ENCODE measurements around the gene TRIM7. TPM values are rescaled to one million over a fixed set of nuclear protein-coding genes. Genes with fewer than 3 reads are reported as not detected.

TRIM7 gene
- total RNA-seq, 2 donors from 2014 or later, result 2.4 to 2.9 TPM

DNA sequence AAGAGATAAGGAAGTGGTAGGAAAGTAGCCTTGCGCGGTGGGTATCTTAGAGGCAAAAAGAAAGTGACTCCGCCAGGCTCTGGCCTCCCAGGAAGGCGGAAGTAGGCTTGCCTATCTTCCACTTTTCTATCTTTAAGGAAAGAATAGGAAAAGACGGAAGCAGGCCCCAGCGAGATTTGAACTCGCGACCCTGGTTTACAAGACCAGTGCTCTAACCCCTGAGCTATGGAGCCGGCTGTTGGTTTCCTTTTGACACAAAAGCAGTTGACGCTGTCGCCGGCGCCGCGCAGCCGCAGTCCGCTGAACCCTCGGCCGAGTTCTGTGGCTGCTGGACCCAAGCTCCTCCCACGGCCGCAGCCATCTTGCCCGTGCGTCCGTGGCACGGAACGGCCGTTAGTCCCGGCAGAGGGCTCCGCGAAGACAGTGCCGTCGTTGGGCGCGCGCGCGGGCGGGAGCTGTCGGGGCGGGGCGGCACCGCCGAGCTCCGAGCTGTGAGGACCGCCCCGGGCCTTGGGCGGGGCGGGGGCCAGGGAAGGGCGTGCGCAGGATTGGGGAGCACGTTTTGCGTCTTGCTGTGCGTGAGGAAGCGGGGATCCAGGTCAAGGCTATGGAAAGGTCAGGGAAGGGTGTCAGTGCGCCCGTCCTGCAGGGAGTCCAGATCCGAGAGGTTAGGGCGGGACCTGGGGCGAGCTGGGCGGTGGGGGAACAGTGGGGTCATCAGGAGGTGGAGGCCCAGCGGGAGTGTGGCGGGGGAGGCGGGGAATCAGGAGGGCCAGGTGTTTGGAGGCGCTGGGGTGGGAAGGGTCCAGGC is 13.3 kb downstream of the TRIM7 start:
- Mint-ChIP-seq H3K27me3 (ENCODE audit: low read depth) (no peaks in the 10 kb centered on the region), H3K4me1 (ENCODE audit: low read depth) (peaks cover 51% of the 10 kb centered on the region), H3K36me3 (ENCODE audit: insufficient read depth in 2 of 2) (peaks cover 2 to 10% of the 10 kb centered on the region in 2 donors)

DNA sequence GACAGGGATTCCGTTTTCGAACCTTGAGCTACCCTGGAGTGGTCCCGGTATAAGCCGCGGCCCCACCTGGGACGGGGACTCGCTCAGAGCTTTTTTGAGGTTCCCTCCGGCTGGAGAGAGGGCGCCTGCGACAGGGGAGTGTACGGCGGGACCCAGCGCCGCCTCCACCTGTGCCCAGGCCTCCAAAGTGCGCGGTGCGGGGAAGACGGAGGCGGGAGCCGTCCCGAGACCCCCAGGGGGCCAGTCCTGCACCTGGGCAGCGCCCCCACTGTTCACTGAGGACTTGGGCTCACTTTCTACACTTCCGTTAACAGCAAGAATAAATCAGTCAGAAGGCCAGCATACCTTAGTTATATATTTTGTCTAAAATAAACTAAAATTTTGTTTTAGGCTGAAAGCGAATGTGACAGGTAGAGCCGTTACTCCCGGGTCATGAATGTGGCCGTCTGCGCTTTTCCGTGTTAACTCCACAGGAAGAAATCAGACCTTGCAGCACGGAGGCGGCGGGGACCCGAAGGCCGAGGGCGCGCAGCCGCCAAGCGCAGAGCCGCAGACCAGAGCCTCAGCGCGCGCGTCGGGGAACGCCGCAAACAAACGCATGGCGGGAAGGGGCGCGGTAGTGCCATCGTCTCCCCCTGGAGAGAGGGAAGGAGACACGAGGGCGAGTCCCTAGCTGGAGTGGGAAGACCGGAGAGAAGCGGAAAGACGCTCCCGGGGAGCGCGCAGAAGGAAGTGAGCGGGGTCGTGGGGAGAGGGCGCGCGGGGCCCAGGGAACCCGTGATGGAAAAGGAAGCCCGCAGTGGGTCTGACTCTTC is 14.1 kb downstream of the TRIM7 start:
- DNase-seq, result peak; percentile 58 to 68
- peak overlapping the region; percentile 99 for H3K27ac Mint-ChIP-seq
- peak overlapping the region; percentile 98 to 100 for H3K4me3 Mint-ChIP-seq
- peak; percentile 12 to 18 for ATAC-seq (replicated peaks in 1 of 2)
- no peaks in the 10 kb centered on the region for H3K9me3 Mint-ChIP-seq
- H3K36me3 Mint-ChIP-seq (ENCODE audit: insufficient read depth in 2 of 2), result peaks cover 2 to 10% of the 10 kb centered on the region in 2 donors
- peaks cover 51% of the 10 kb centered on the region for H3K4me1 Mint-ChIP-seq (ENCODE audit: low read depth)
- H3K27me3 Mint-ChIP-seq (ENCODE audit: low read depth), result no peaks in the 10 kb centered on the region

More for the DNA sequence above, 13.3 kb downstream of the TRIM7 start:
- H3K27ac Mint-ChIP-seq, result peak overlapping the region; percentile 99
- peak overlapping the region; percentile 98 to 100 for H3K4me3 Mint-ChIP-seq
- ATAC-seq (replicated peaks in 1 of 2) (peak; percentile 65 to 70), DNase-seq (peak; percentile 96)
- no peaks in the 10 kb centered on the region for H3K9me3 Mint-ChIP-seq

DNA sequence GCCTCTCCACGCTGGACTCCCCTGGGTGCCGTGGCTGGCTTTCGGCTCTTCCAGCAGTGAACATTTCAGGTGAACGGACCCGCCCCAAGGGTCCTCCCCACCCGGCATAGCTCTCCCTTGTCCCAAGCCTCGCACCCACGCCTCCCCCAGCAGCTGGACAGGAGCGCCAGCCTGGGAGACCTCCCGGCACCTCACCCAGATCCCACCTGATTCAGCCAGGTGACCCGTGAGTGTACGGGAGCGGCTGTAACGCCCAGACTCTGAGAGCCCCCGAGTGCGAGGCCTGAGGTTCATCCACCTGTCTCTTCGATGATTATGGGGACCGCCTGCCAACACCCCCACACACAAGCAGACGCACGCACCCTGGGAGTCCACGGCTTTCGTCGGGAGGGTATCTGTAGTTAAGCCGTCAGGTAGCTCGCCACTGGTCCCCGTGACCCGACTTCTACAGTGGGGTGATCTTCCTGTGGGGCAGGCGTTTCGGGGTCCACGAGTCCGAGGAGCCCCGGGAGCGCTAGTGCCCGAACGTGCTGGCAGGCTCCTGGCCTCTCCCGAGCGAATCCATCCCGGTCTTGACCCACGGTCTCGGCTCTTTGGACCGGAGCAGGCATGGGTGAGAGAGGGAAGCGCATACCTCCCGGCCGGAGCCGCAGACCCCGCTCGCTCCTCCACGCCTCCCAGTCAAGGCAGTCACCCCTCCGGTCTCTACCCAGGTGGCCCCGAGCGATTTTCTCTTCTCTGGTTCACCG is 14.9 kb downstream of the TRIM7 start:
- Mint-ChIP-seq H3K36me3 (ENCODE audit: insufficient read depth in 2 of 2) (peaks cover 2 to 10% of the 10 kb centered on the region in 2 donors), H3K27ac (peak overlapping the region; percentile 100), H3K9me3 (no peaks in the 10 kb centered on the region), H3K4me1 (ENCODE audit: low read depth) (peaks cover 51% of the 10 kb centered on the region), H3K27me3 (ENCODE audit: low read depth) (no peaks in the 10 kb centered on the region), H3K4me3 (peak overlapping the region; percentile 98 to 100)
- ATAC-seq (replicated peaks in 1 of 2) (peak in 1 of 2 donors; percentile 2), DNase-seq (peak; percentile 43 to 52)

DNA sequence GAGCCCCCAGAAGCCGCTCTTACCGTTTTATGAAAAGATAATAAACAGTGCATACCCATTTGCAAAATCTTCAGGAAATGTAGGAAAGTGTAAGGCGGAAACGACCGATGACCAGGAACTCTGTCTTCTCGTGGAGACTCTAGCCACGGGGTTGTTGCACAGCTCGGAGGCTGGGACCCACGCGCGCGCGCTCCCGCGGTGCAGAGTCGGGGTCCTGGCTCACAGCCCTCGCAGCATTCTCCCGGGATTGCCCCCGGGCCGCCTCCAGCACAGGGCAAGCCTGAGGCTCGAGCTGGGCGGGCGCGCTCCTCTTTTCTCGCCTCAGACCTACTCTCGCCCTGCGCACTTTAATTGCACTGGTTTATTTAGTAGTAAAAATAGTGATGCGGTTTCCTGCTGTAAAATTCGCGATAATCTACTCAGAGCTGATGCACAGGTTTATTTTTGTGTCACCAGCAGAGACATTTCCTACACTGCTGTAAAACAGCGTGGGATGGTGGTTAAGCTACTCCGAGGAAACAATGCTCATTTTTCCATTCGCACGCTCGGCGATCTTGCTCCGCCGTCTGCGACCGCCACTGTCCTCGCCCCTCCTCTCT is 15.5 kb downstream of the TRIM7 start:
- Mint-ChIP-seq H3K27me3 (ENCODE audit: low read depth) (no peaks in the 10 kb centered on the region), H3K27ac (peak overlapping the region; percentile 100), H3K36me3 (ENCODE audit: insufficient read depth in 2 of 2) (peaks cover 2 to 10% of the 10 kb centered on the region in 2 donors), H3K4me1 (ENCODE audit: low read depth) (peaks cover 56% of the 10 kb centered on the region), H3K9me3 (no peaks in the 10 kb centered on the region), H3K4me3 (peak overlapping the region; percentile 98 to 100)
- DNase-seq (peak; percentile 69 to 79), ATAC-seq (replicated peaks in 1 of 2) (peak; percentile 28 to 31)

DNA sequence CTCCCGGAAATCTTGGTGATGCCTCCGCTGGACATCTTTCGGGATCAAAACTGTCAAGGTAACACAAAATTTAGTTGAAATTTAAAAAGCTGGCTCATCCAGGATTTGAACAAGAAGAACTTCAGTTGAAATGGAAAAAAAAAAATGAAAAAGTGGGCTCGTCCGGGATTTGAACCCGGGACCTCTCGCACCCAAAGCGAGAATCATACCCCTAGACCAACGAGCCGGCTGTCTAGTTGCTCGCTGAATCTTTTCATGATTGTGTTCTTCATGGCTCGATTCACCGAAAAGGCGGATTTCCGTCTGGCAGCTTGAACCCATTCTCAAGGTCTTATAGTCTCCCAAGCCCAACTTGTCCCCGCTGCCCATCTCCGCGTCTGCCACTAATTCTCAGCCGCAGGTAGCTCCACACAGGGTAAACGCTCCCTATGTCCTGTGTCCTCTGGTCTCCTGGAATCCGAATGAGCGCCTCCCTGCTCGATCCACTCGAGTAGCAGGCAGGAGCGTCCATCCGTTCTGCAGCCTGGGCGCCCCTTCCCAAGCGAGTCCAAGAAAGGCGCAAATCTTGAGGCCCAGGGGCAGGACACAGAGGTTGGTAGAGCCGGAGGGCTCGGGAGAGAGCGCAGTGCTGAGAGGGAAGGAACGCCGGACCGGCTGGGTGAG is 16.2 kb downstream of the TRIM7 start:
- peak; percentile 4 to 9 for ATAC-seq (replicated peaks in 1 of 2)
- Mint-ChIP-seq H3K4me1 (ENCODE audit: low read depth) (peaks cover 61% of the 10 kb centered on the region), H3K9me3 (no peaks in the 10 kb centered on the region)

DNA sequence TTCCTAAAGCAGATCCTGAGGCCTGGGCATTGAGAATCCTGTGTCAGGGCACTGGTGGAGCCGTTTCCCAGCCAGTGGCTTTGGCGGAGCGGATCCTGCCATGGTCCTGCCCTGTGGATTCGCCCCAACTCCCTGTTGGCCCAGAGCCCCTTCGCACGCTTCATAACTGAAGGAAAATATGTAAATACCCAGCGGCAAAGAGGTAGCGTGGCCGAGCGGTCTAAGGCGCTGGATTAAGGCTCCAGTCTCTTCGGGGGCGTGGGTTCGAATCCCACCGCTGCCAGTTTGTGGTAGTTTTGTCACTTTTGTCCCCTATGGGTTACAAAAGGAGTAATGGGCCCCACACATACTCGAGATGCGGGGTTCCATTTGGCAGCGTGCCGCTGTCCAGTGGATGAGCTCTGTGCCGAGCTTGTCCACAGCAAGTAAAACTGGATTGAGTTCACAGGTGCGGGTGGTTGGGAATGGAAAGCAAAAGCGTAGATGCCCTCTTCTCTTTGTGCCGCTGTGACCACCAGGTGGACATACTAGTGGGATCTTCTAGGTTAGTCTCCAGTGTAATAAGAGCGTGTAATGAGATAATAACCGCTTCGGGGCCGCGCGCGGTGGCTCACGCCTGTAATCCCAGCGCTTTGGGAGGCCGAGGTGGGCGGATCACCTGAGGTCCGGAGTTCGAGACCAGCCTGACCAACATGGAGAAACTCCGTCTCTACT is 17.3 kb downstream of the TRIM7 start:
- ATAC-seq (replicated peaks in 1 of 2) (no peak), DNase-seq (peak; percentile 68 to 69)
- peaks cover 2 to 10% of the 10 kb centered on the region in 2 donors for H3K36me3 Mint-ChIP-seq (ENCODE audit: insufficient read depth in 2 of 2)
- peak overlapping the region; percentile 100 for H3K27ac Mint-ChIP-seq
- no peaks in the 10 kb centered on the region for H3K27me3 Mint-ChIP-seq (ENCODE audit: low read depth)
- H3K9me3 Mint-ChIP-seq, result no peaks in the 10 kb centered on the region
- peaks cover 53% of the 10 kb centered on the region for H3K4me1 Mint-ChIP-seq (ENCODE audit: low read depth)
- H3K4me3 Mint-ChIP-seq, result peak overlapping the region; percentile 98 to 100

More for the DNA sequence above, 16.2 kb downstream of the TRIM7 start:
- Mint-ChIP-seq H3K36me3 (ENCODE audit: insufficient read depth in 2 of 2) (peaks cover 2 to 10% of the 10 kb centered on the region in 2 donors), H3K4me3 (peak overlapping the region; percentile 98 to 100), H3K27ac (peak overlapping the region; percentile 100), H3K27me3 (ENCODE audit: low read depth) (no peaks in the 10 kb centered on the region)
- DNase-seq, result peak; percentile 79 to 86

DNA sequence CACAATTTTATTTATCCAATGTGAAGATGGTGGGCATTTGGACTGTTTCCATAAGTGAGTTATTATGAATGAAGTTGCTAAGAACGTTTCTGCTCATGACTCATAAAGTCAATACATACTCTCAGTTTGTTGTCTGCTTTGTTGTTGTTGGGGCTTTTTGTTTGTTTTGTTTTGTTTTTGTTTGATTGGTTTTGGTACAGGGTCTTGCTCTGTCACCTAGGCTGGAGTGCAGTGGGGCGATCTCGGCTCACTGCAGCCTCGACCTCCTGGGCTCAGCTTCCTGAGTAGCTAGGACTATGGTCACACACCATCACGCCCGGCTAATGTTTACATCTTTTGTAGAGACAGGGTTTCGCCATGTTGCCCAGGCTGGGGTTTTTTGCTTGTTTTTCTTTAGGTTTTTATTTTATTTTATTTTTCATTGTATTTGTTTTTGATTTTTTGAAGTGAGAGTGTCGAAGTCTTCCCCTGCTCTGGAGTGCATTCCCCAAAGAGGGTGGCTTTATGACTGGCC is 18.0 kb downstream of the TRIM7 start:
- no peak for DNase-seq
- ATAC-seq (replicated peaks in 1 of 2), result no peak
- Mint-ChIP-seq H3K36me3 (ENCODE audit: insufficient read depth in 2 of 2) (peaks cover 2 to 10% of the 10 kb centered on the region in 2 donors), H3K4me1 (ENCODE audit: low read depth) (peaks cover 53% of the 10 kb centered on the region), H3K27ac (peak overlapping the region; percentile 100), H3K27me3 (ENCODE audit: low read depth) (no peaks in the 10 kb centered on the region), H3K9me3 (no peaks in the 10 kb centered on the region), H3K4me3 (peak overlapping the region; percentile 98 to 100)

DNA sequence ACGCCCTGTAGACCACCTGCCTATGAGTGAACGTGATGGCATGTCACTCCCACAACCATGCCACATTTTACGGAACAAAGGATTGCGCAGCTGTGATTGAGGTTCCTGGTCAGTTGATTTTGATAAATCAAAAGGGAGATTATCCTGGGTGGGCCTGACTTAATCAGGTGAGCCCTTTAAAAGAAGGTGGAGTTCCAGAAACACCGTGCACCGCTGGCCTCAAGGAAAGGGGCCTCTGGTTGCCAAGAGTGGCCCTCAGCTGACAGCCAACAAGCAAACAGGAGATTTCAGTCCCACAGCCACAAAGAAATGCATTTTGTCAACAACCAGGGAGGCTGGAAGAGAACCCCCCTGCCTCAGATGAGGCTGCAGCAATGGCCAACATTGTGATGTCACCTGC is 19.0 kb downstream of the TRIM7 start:
- H3K4me1 Mint-ChIP-seq (ENCODE audit: low read depth), result peaks cover 49% of the 10 kb centered on the region
- ATAC-seq (replicated peaks in 1 of 2), result no peak
- DNase-seq, result no peak
- no peaks in the 10 kb centered on the region for H3K9me3 Mint-ChIP-seq
- no peaks in the 10 kb centered on the region for H3K27me3 Mint-ChIP-seq (ENCODE audit: low read depth)
- H3K4me3 Mint-ChIP-seq, result no peak overlapping the region
- H3K27ac Mint-ChIP-seq, result no peak overlapping the region
- H3K36me3 Mint-ChIP-seq (ENCODE audit: insufficient read depth in 2 of 2), result peaks cover 2 to 6% of the 10 kb centered on the region in 2 donors

DNA sequence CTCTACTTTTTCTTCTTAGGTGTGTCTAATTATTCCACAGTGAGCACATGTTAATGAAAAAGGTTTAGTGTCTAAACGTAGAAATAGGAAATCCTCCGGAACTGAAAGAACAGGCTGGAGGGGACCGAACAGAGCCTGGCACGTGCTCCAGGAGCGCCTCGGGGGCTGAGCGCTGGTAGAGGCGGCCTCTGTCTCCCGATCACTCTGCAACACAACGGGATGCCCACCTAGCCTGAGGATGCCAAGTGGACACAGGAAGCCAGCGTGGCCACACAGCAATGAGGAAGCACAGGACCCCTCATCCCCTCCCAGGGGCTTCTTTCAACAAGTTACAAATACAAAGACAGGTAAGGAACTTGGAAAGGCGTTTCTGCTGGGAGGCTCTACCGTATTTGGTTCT is 19.4 kb downstream of the TRIM7 start:
- Mint-ChIP-seq H3K36me3 (ENCODE audit: insufficient read depth in 2 of 2) (peaks cover 2 to 6% of the 10 kb centered on the region in 2 donors), H3K4me1 (ENCODE audit: low read depth) (peaks cover 48% of the 10 kb centered on the region), H3K27ac (no peak overlapping the region), H3K4me3 (peak overlapping the region; percentile 8 to 20), H3K27me3 (ENCODE audit: low read depth) (no peaks in the 10 kb centered on the region), H3K9me3 (no peaks in the 10 kb centered on the region)
- ATAC-seq (replicated peaks in 1 of 2) (no peak), DNase-seq (no peak)

DNA sequence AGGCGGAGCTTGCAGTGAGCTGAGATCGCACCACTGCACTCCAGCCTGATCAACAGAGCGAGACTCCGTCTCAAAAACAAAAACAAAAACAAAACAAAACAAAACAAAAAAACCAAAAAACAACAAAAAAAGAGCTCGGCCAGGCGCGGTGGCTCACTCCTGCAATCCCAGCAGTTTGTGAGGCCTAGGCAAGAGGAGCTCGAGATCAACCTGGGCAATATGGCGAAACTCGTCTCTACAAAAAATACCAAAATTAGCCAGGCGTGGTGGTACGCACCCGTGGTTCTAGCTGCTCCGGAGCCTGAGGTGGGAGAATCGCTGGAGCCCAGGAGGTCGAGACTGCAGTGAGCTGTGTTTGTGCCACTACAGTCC is 20.2 kb downstream of the TRIM7 start:
- Mint-ChIP-seq H3K27ac (peak overlapping the region; percentile 98), H3K36me3 (ENCODE audit: insufficient read depth in 2 of 2) (peaks cover 2 to 6% of the 10 kb centered on the region in 2 donors), H3K9me3 (no peaks in the 10 kb centered on the region), H3K27me3 (ENCODE audit: low read depth) (no peaks in the 10 kb centered on the region), H3K4me3 (peak overlapping the region; percentile 90 to 100), H3K4me1 (ENCODE audit: low read depth) (peaks cover 48% of the 10 kb centered on the region)
- ATAC-seq (replicated peaks in 1 of 2) (no peak), DNase-seq (no peak)

DNA sequence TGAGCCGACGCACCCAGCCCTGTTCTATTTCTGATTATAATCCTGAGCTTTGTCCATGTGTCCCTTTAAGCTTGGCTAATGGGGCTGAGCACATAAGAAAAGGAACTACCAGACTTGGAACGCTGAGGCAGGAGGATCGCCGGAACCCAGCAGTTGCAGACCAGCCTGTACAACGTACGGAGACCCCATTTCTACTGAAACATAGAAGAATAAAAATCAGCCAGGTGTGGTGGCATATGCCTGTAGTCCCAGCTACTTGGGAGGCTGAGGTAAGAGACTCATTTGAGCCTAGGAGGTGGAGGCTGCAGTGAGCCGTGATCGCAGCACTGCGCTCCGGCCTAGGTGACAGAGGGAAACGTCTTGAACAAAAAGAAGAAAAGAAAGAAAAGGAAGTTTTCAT is 22.3 kb downstream of the TRIM7 start:
- Mint-ChIP-seq H3K36me3 (ENCODE audit: insufficient read depth in 2 of 2) (no peaks in the 10 kb centered on the region), H3K9me3 (no peaks in the 10 kb centered on the region), H3K27ac (no peak overlapping the region), H3K4me3 (peak overlapping the region; percentile 72 to 74), H3K27me3 (ENCODE audit: low read depth) (no peaks in the 10 kb centered on the region), H3K4me1 (ENCODE audit: low read depth) (peaks cover 34% of the 10 kb centered on the region)
- DNase-seq, result no peak
- no peak for ATAC-seq (replicated peaks in 1 of 2)

Measured in activated T-cell treated with anti-CD3 and anti-CD28 coated beads, Interleukin-2, amount 50 U/mL, for 72 hours (primary cell).